HG03457 (cell line): ENCODE measurements around the gene CLEC20A.

Experiments
- ATAC-seq: cut with Tn5 transposase; IDR thresholded peaks from one replicate; pipeline ENCODE4 v1.9.1; 2021; ENCODE audit warnings: moderate number of reproducible peaks; ENCODE audit not compliant: unreplicated experiment

CLEC20A gene

DNA sequence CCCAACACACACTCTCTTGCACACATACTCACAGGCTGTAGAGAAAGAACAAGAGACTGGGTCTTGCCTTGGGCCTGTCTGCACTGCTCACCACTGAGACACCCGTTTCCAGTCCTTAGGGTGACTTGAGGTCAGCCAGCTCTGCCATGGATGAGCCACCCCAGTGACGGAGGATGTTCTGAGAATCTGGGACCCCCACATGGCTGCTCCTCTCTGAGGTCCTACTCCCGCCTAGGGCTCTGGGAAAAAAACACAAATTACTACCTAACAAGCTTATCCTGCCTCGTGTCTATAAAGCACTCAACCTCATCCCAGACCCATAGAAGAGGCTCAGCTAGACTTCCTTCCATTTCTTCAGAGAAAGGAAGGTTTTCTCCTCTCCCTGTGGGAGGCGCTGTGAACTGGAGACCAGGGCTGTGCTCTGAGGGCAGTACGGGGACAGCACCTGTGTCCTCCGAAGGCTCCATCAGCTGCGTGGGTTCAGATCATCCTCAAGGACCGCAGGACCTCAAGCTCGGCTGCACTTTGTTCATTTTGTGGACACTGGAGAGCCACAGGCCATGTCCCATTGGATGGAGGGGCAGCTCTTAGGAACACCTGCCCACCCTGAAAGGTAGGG lies 4.3 kb upstream of the CLEC20A start:
- no peak for ATAC-seq

DNA sequence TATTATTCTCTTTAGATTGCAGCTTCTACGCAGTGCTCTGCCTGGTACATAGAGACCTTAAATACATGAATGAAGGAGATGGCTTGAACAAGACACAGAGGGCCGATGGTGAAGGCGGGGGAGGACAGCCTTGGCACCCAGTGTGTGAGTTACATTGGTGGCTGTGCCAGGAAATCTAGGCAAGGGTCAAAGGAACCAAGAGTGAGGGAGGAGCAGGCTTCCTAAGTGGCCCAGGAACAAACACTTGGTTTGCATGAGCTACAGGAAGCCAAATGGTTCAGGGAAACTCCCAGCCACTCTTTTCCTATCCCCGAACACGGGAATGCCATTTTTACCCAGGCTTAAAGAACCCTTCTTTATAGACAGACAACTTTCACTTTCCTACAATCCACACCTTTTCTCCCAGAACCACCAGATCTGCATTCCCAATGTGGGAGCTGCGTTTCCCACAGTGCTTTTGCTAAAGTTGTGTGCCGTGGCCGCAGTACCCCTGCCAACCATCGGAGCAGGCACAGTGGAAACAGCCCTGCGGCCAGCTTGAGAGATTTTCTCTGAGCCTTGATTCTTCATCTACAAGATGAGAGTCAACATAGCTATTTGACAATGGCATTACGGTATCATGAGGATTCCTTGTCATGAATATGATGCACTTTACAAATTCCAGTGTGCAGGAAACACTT lies 3.5 kb upstream of the CLEC20A start:
- no peak for ATAC-seq

DNA sequence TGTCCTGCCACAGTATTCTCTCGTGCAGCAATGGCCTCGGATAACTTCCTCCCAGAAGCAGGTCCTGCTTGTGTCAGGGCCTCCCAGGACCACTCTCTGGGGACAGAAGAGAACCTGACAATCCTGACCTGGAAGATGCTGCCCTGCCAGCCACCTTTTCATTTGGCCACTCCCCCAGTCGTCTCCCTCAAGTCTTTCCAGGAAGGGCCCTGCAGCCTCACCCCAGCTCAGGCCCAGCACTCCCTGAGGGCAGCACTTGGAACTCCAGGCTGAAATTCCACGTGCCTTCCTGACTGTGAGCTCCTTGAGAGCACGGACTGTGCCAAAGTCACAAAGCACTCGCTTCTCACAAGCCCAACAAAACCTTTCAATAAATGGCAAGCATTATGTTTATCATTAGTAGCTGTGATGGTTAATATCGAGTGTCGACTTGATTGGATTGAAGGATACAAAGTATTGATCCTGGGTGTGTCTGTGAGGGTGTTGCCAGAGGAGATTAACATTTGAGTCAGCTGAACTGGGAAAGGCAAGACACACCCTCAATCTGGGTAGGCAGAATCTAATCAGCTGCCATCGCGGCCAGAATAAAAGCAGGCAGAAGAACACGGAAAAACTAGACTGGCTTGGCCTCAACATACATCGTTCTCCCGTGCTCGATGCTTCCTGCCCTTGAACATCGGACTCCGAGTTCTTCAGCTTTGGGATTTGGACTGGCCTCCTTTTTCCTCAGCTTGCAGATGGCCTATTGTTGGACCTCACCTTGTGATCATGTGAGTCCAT lies 2.3 kb upstream of the CLEC20A start:
- ATAC-seq: no peak

DNA sequence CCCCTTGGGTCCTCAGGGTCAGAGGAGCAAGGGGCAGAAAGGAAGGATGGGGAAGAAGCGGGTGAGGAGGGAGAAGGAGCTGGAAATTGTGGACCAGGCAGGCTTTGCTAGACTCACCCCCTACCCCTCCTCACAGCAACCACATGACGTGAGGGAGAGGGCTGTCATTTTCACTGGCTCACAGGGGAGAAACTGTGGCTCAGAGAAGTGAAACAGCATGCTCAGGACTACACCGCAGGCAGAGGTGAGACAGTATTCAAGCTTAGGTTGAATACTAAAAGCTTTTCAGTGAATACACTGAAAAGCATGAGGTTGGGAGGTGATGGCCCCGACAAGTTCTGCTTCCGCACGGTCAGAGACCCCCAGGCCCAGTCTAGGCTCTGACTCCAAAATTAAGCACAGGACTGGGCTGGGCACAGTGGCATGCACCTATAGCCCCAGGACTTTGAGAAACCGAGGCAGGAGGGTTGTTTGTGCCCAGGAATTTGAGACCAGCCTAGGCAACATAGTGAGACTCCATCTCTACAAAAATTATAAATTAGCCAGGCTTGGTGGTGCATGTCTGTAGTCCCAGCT lies 1.2 kb upstream of the CLEC20A start:
- no peak for ATAC-seq

DNA sequence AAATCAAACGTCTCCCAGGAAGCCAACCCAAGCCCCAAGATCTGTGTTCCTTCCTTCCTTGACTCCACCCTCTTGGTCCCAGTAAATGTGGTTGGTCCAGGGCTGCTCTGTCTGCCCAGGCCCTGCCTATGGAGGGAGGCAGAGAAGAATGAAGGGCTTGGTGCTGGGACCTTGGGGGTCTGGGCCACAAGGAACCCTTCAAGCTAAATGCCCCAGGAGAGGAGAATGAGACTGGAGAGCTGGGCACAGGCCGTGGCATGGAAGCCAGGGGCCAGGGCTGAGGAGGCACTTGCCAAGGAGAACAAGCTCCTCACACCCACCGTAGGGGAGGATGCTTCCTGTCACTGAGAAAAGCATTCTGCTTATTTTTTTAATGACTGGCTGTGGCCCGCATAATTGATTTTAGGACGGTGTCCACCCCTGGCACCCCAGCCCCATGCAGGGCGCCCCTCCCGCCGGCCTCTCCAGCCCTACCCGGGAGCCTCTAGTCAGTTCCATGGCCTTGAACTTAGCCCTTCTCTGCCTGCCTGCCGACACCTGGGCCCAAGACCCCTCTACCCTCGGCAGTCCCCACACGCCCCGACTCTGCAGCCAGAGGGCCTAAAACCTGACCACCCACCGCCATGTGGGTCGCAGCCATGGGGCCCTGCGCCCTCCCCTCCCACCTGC lies 889 bp downstream of the CLEC20A start:
- no peak for ATAC-seq

DNA sequence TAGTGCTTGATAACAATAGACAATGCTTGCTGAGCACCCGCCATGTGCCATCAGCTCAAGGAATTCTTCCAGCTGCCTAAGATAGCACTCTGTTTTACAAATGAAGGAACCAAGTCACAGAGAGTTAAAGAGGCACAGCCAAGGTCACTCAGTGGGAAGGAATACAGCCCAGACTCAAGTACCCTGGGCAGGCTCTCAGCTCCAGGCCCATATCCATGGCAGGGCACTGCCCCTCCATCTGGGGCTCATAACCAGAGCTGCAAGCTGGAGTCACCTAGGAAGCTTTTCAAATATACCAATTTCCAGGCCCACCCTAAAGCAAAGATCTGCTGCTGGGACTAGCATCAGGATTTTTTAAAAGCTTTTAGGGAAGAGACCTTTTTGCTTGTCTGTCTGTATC lies 1.6 kb downstream of the CLEC20A start:
- ATAC-seq: no peak

DNA sequence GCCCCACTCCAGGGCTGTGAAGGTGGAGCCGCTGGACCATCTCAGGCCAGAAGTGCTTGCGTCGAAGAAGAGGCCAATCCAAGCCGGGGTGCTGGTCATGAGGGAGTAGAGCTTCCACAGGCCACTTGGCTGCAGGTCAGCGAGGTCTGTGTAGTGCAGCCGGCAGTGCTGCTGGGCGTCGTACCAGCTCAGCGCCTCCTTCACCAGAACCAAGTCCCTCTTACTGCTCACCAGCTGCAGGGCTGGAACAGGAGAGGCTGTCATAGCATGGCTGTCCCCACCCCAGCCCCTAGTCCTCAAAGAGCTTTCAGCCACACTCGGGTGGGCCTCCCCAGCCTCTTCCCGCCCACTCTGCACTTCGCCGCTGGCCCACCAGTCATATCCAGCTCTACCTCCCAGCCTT lies 2.2 kb downstream of the CLEC20A start:
- no peak for ATAC-seq

DNA sequence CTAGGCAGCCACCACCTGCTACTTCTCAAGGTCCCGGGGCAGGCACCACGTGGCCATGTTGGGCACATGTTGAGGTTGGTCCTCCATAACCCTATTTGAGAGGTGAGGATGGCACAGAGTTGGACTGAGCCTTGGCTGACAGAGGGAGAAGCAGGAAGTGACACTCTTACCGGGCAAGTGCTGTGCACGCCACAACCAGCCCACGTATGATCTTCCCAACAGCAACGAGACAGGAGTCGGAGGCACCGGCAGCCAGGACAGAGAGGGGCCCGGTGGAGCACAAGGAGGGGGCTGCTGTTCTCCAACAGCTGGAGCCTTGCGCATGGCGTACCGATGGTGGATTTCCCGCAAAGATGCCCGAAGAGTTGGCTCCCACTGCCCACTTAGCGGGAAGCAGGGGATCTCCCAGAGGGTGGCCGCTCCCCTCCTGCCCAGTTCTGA lies 3.4 kb downstream of the CLEC20A start:
- ATAC-seq: no peak

DNA sequence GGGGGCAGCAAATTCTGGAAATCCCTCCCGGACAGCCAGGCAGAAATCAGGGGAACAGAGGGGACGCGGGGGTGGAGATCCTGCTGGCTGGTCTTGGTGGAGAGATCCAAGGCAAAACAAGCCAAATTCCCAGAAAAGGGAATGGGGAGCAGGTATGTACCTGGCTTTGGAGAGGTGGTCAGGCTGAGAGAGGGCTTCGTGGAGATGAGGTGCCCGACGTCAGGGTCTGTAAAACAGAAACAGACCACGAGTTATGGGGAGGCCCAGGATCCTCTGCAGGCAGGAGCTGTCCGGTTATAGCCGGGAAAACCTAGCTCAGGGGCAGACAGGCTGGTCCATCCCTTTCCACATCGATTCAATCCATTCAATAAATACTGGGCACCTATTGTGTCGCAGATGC lies 4.4 kb downstream of the CLEC20A start:
- no peak for ATAC-seq

DNA sequence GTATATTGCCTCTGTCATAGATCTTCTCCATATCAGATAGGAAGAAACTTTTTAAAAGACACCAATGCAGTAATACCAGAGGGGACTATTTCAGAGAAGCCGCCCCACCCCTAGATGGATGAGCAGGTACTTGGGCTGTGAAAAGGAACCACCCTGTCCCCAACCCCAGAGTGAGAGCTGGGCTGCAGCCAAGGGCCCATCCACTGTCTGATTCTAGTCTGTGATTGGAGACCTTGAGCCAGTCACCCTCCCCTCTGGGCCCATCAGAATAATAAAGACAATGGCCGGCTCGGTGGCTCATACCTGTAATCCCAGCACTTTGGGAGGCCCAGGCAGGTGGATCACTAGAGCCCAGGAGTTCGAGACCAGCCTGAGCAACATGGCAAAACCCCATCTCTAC lies 5.0 kb downstream of the CLEC20A start:
- ATAC-seq: no peak

DNA sequence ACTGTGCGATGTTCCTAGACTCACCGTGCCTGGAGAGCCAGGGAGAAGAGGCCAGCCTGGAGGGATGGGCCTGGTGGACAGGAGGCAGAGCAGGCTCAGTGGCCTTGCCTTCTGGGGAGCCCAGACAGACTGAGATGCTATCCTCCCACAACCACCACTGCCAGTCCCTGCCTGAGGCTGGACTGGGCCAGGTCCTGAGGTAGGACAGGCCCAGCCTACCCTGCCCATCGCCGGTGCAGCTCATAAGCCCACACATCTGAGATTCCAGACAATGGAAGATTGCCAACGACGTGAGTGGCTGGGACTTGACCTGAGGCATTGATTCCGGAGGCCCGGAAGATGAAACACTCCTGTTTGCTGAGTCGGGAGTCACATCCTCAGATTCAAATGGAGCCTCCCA lies 5.8 kb downstream of the CLEC20A start:
- ATAC-seq: no peak

DNA sequence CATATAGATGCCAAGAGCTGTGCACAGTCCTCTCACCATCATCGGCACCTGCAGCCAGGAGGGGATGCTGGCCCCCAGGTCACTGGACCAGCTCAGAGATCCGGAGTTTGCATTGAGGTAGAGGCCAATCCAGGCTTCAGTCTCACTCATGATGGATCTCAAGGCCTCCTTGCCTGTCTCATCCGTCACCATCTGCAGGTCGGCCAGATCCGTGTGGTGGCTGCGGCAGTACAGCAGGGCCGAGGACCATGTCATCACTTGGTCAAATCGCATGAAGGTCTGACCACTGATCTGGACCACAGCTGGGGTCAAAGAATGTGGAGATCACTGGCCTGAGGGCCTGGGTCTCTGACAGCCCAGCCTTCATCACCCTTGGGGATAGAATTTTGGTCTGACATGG lies 6.6 kb downstream of the CLEC20A start:
- ATAC-seq: no peak

DNA sequence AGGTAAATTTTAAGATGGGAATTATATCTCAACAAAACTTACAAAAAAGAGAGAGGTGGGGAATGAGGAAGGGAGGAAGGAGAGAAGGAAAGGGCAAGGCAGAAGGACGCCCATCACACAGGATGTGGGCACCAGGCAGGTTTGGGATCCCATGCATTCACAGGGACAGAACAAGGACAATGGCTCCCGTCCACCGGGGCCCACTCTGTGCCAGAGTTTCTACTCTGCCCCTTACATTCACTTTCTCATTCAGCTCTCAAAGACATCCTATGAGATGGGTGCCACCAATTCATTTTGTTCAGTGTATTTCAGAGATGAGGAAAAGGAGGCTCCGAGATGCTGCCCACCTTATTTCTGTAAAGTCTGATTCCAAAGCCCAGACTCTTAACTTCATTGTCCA lies 7.4 kb downstream of the CLEC20A start:
- ATAC-seq: no peak

DNA sequence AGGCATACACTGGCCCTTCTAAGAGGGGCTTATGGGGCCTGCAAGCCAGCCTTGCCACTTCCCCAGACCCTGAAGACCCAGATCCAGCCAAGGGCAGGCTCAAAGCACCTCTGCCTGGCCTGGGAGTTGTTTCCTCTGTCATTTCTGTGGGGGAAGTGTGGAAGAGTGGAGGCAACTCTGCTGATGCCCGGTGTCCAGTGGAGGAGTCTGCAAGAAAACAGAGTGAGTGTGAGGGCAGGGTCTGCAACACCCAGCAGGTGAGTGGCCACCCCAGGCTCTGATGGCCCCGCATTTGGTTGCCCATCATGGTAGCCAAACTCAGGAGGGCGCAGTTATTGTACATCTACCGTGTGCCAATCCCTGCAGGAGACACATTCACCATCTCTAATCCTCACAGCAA lies 8.4 kb downstream of the CLEC20A start:
- ATAC-seq: no peak

DNA sequence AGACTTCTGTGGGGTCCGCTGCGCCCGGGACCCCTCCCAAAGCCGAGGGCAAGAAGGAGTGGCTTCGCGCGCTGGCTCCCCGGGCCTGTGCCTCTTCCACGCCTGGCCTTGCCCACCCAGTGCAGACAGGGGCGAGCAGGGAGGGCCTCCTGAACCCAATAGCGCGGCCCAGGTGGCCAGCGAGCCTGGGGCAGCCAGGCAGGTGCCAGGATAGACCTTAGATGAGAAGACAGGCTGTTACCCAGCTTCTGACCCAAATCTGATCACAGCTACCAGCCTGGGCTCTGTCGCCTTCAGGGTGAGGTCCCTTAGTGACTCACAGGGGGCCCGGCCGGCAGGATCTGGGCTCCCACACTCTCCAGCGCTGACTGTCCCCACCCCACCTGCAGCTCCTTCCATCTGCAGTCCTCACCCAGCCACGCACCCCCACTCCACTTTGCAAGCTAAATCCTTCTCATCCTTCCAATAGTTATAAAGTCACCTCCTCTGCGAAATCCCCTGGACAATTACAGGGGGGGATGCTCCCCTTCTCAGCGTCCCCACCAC lies 9.6 kb downstream of the CLEC20A start:
- ATAC-seq: no peak

DNA sequence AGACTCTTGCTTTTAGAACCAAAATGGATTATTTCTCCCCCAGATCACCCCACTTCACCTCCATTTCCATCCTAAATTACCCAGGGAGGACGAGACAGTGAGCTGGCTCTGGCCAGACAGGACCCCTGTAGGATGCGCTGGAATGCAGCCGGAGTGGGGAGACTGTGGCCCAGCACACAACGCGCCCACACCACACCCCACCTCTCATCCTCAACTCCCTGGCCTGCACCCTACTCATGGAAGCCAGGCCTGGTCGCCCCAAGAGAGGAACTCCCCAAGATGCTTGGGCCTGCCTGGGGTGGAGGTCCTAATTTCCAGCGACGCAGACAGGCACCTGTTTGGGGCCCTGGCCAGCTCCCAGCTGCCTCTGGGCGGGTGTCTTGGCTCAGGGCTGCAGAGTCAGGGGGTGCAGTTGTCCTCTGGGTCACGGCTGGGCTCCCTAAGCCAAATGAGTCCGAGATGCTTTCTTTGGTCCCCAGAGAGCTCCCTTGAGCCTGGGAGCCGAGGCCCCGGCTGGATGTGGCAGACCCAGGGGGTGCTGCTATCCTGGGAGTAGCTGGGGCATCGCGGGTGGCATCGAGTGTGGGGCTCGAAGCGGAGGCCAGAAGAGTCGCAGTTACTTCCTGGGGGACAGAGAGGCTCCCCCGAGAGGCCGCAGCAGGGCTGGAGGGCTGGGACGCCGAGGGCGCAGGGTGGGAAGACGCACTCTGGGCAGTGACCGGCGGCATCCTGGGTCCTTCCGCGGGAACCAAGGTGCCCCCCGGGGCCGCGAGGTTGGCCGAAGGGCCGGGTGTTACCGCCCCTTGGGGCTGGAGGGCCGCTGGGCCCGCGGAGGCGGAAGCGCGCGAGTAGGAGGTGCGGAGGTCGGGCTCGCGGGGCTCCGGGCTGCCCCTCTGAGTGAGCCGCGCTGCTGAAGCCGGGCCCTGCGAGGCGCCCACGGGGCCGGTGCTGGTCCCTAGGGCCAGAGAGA lies 10.4 kb downstream of the CLEC20A start:
- no peak for ATAC-seq

DNA sequence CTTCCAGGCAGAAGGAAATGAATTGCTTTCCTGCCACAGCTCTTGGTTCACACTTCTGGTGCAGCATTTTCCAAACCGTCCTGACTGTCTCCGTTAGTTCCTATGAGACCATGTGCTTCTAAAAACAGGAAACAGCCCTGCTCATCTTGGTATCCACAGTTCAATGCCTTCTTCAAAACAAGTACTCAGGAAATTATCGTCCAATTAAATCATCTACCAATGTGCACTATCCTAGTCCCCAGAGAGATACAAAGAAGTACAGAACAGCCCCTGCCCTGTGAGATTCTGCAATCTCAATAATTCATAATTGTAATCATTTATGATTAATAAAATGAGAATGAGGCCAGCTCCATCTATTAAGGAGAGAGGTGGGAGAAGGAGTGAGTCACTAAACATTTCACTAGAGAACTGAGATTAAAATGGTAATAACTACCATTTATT lies 11.2 kb downstream of the CLEC20A start:
- ATAC-seq: no peak

DNA sequence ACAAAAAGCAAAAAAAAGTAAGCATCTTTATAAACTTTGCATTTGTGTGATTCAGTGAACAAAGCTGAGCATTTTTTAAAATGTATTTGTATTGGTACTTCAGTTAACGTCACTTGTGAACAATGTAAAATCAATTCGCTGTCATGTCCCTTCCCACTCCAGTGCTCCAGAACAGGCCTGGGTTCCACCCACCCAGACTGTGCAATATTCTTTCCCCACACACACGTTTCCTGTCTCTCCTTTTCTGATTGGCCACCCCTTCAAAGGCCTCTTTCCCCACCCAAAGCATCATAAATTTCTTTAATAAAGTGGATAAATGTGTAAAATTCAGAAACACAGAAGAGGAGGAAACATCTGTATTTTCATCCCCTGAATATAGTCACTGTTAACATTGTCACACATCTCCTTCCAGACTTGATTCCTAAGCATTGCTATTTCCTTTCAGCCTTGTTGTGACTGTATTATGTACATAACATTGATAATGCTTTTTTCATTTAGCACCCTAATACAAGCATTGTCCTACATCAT lies 12.0 kb downstream of the CLEC20A start:
- ATAC-seq: no peak

DNA sequence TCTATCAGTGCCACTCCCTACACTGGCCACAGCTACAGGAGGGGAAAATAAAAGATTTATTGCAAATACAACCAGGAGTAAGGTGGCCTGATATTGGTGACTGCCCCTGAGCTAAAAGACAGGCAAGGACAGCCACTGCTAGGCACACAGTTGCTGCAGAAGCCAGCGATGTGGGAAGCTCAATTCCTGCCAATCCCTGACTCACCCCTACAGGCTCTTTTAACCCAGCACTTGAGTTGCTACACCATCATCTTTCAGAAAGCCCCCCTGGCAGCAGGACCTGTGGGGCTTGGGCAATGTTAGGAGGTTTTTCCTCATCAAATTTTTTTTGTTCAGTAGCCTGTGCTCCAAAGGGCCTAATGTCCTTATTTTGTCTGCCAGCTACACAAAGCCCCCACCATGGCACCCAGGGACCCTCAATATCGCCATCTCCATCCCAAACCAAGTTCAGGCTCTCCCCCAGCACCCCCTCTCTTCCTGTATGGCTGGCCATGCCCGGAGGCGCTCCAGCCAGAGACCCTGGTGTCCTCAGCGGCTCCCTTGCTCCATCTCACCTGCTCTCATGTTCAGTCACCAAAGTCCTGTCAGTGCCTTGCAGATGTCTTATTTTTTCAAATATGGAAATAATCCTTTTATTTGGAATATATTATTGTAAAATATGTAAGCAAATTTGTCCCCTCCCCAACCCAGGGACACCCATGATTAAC lies 13.4 kb downstream of the CLEC20A start:
- ATAC-seq: no peak
